H1 (cell line): ENCODE results near the gene MCF2L2. TPM values are rescaled to one million over a fixed set of nuclear protein-coding genes. Genes with fewer than 3 reads are reported as not detected.

Experiments
- BCL11A ChIP-seq, 2 experiments: IDR thresholded peaks; one replicate each; pipeline ENCODE4 v1.6.1; 2011; ENCODE audit warnings: low read depth in 2 of 2, low read length in 2 of 2, mild to moderate bottlenecking in 2 of 2
- CBX8 ChIP-seq: fragments of 300-800, 300-1000 bp; sonication (generic); IDR thresholded peaks from 2 replicates; pipeline ENCODE4 v1.7.1; 2016; ENCODE audit warnings: low read depth, low read length, borderline replicate concordance
- GTF2F1 ChIP-seq: IDR thresholded peaks from 2 replicates; pipeline ENCODE4 v1.6.1; 2012; ENCODE audit warnings: low read depth, low read length, improper control_type of control experiment, borderline replicate concordance
- TAF1 ChIP-seq: IDR thresholded peaks from 2 replicates; pipeline ENCODE4 v1.6.1; 2011; ENCODE audit warnings: mild to moderate bottlenecking, low read depth, low read length
- YY1 ChIP-seq: IDR thresholded peaks from 2 replicates; pipeline ENCODE4 v1.6.1; 2011; ENCODE audit warnings: low read depth, mild to moderate bottlenecking, low read length
- ZNF274 ChIP-seq: IDR thresholded peaks from 2 replicates; pipeline ENCODE4 v1.7.0; 2012; ENCODE audit warnings: low read length, borderline replicate concordance; ENCODE audit errors: extremely low read depth
- polyA plus RNA-seq, 7 experiments: library from polyadenylated mRNA; depleted of rRNA in 3 of 7; stranded (reverse) in 5 of 7; unstranded in 2 of 7; fragments of >200 nt in 5 of 7; fragments of 200-250 nt in 2 of 7; gene quantifications; 1 replicate in 5 of 7; 2 replicates in 1 of 7; 4 replicates in 1 of 7; pipeline versions ENCODE4 v1.2.1 to v1.2.3, GENCODE V29; 2011 to 2013; ENCODE audit warnings: missing spikeins in 2 of 7, mixed read lengths in 2 of 7
- total RNA-seq: library from RNA; stranded (reverse); fragmentation: NEBNext Ultra II Directional; extraction: Animal tissue kit (Norgen Biotek cat#: 25700); gene quantifications from 2 replicates; pipeline ENCODE4 v1.2.1, GENCODE V29; 2021
- TF ChIP-seq, protein P1 (sequence below): fragments of 300-600 bp; sonication (generic); IDR thresholded peaks from 2 replicates; pipeline ENCODE4 v1.7.1; 2012; ENCODE audit warnings: low read length, moderate library complexity, mild to moderate bottlenecking, inconsistent platforms; ENCODE audit not compliant: insufficient replicate concordance
- TF ChIP-seq, protein P2 (sequence below): IDR thresholded peaks from 2 replicates; pipeline ENCODE4 v1.6.1; 2011; ENCODE audit warnings: low read depth, mild to moderate bottlenecking, low read length; ENCODE audit not compliant: insufficient read depth
- TF ChIP-seq, protein P3 (sequence below), 3 experiments: IDR thresholded peaks; 1 replicate in 2 of 3; 2 replicates in 1 of 3; pipeline versions ENCODE4 v1.5.1 to v1.6.1; 2011; ENCODE audit warnings: low read length in 3 of 3, mild to moderate bottlenecking in 3 of 3, inconsistent platforms in 2 of 3, low read depth in 1 of 3, moderate library complexity in 1 of 3; ENCODE audit not compliant: insufficient read depth in 1 of 3; ENCODE audit errors: control extremely low read depth in 1 of 3

The MCF2L2 gene
- total and polyA plus RNA-seq, 2 of the 8 experiments (the other 6 are each of a cell fraction or from before 2014, with no cell fraction given): 4.1 to 13.7 TPM

DNA sequence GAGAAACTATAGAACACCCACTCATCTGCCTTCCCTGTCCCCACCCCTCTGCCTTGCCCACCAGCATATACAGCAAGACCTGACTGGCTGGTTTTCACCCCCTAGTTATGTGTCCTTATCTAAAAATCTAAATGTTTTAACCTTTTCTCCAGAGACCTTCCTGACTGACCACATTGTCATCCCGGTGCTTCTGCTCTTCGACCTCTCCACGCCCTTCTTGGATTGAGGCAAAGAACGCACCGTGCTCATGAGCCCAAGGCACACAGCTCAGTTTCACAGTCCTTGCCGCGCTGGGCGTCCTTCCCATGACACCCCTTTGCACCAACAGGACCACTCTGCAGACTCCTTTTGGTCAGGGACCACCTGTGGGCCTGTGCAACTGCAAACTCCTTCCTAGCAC lies 112.7 kb downstream of the MCF2L2 start (continued):
- TF ChIP-seq, protein P1, sequence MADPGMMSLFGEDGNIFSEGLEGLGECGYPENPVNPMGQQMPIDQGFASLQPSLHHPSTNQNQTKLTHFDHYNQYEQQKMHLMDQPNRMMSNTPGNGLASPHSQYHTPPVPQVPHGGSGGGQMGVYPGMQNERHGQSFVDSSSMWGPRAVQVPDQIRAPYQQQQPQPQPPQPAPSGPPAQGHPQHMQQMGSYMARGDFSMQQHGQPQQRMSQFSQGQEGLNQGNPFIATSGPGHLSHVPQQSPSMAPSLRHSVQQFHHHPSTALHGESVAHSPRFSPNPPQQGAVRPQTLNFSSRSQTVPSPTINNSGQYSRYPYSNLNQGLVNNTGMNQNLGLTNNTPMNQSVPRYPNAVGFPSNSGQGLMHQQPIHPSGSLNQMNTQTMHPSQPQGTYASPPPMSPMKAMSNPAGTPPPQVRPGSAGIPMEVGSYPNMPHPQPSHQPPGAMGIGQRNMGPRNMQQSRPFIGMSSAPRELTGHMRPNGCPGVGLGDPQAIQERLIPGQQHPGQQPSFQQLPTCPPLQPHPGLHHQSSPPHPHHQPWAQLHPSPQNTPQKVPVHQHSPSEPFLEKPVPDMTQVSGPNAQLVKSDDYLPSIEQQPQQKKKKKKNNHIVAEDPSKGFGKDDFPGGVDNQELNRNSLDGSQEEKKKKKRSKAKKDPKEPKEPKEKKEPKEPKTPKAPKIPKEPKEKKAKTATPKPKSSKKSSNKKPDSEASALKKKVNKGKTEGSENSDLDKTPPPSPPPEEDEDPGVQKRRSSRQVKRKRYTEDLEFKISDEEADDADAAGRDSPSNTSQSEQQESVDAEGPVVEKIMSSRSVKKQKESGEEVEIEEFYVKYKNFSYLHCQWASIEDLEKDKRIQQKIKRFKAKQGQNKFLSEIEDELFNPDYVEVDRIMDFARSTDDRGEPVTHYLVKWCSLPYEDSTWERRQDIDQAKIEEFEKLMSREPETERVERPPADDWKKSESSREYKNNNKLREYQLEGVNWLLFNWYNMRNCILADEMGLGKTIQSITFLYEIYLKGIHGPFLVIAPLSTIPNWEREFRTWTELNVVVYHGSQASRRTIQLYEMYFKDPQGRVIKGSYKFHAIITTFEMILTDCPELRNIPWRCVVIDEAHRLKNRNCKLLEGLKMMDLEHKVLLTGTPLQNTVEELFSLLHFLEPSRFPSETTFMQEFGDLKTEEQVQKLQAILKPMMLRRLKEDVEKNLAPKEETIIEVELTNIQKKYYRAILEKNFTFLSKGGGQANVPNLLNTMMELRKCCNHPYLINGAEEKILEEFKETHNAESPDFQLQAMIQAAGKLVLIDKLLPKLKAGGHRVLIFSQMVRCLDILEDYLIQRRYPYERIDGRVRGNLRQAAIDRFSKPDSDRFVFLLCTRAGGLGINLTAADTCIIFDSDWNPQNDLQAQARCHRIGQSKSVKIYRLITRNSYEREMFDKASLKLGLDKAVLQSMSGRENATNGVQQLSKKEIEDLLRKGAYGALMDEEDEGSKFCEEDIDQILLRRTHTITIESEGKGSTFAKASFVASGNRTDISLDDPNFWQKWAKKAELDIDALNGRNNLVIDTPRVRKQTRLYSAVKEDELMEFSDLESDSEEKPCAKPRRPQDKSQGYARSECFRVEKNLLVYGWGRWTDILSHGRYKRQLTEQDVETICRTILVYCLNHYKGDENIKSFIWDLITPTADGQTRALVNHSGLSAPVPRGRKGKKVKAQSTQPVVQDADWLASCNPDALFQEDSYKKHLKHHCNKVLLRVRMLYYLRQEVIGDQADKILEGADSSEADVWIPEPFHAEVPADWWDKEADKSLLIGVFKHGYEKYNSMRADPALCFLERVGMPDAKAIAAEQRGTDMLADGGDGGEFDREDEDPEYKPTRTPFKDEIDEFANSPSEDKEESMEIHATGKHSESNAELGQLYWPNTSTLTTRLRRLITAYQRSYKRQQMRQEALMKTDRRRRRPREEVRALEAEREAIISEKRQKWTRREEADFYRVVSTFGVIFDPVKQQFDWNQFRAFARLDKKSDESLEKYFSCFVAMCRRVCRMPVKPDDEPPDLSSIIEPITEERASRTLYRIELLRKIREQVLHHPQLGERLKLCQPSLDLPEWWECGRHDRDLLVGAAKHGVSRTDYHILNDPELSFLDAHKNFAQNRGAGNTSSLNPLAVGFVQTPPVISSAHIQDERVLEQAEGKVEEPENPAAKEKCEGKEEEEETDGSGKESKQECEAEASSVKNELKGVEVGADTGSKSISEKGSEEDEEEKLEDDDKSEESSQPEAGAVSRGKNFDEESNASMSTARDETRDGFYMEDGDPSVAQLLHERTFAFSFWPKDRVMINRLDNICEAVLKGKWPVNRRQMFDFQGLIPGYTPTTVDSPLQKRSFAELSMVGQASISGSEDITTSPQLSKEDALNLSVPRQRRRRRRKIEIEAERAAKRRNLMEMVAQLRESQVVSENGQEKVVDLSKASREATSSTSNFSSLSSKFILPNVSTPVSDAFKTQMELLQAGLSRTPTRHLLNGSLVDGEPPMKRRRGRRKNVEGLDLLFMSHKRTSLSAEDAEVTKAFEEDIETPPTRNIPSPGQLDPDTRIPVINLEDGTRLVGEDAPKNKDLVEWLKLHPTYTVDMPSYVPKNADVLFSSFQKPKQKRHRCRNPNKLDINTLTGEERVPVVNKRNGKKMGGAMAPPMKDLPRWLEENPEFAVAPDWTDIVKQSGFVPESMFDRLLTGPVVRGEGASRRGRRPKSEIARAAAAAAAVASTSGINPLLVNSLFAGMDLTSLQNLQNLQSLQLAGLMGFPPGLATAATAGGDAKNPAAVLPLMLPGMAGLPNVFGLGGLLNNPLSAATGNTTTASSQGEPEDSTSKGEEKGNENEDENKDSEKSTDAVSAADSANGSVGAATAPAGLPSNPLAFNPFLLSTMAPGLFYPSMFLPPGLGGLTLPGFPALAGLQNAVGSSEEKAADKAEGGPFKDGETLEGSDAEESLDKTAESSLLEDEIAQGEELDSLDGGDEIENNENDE: no peak
- TF ChIP-seq YY1 (no peak), GTF2F1 (no peak), ZNF274 (no peak), BCL11A (IDR thresholded peaks at IDR 0.05; ENCODE audit: low read depth in 2 of 2, low read length in 2 of 2) (no peak), TAF1 (no peak), CBX8 (no peak)
- TF ChIP-seq, protein P2, sequence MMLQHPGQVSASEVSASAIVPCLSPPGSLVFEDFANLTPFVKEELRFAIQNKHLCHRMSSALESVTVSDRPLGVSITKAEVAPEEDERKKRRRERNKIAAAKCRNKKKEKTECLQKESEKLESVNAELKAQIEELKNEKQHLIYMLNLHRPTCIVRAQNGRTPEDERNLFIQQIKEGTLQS: no peak
- TF ChIP-seq, protein P3, sequence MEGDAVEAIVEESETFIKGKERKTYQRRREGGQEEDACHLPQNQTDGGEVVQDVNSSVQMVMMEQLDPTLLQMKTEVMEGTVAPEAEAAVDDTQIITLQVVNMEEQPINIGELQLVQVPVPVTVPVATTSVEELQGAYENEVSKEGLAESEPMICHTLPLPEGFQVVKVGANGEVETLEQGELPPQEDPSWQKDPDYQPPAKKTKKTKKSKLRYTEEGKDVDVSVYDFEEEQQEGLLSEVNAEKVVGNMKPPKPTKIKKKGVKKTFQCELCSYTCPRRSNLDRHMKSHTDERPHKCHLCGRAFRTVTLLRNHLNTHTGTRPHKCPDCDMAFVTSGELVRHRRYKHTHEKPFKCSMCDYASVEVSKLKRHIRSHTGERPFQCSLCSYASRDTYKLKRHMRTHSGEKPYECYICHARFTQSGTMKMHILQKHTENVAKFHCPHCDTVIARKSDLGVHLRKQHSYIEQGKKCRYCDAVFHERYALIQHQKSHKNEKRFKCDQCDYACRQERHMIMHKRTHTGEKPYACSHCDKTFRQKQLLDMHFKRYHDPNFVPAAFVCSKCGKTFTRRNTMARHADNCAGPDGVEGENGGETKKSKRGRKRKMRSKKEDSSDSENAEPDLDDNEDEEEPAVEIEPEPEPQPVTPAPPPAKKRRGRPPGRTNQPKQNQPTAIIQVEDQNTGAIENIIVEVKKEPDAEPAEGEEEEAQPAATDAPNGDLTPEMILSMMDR (IDR thresholded peaks at IDR 0.05; ENCODE audit: control extremely low read depth in 1 of 3, insufficient read depth in 1 of 3, low read depth in 1 of 3, low read length in 3 of 3): no peak
